ENCODE results near the gene MCTP2.

DNA sequence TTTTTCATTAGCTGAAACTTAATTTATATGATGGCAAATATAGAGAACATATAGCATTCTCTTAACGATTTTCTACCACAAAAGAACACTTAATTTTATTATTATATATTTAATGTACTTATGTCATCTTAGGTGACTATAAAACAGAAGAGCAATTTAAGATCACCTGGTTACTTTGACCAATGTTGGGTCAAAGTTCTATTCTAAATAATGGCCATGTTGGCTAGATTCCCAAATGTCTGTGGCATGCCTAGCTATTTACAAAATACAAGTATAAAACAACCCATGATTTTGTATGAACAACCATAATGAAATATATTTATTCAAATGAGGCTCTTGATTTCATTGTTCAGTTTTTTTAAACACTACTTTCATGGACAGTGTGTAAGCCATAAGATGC is 200.9 kb downstream of the MCTP2 start:
- TF ChIP-seq, protein P1, sequence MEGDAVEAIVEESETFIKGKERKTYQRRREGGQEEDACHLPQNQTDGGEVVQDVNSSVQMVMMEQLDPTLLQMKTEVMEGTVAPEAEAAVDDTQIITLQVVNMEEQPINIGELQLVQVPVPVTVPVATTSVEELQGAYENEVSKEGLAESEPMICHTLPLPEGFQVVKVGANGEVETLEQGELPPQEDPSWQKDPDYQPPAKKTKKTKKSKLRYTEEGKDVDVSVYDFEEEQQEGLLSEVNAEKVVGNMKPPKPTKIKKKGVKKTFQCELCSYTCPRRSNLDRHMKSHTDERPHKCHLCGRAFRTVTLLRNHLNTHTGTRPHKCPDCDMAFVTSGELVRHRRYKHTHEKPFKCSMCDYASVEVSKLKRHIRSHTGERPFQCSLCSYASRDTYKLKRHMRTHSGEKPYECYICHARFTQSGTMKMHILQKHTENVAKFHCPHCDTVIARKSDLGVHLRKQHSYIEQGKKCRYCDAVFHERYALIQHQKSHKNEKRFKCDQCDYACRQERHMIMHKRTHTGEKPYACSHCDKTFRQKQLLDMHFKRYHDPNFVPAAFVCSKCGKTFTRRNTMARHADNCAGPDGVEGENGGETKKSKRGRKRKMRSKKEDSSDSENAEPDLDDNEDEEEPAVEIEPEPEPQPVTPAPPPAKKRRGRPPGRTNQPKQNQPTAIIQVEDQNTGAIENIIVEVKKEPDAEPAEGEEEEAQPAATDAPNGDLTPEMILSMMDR (IDR thresholded peaks at IDR 0.05) = no peak
- no peak for TF ChIP-seq SIN3A (IDR thresholded peaks at IDR 0.05; ENCODE audit: borderline replicate concordance, insufficient read depth, low read depth, low read length)
- TF ChIP-seq, protein P2, sequence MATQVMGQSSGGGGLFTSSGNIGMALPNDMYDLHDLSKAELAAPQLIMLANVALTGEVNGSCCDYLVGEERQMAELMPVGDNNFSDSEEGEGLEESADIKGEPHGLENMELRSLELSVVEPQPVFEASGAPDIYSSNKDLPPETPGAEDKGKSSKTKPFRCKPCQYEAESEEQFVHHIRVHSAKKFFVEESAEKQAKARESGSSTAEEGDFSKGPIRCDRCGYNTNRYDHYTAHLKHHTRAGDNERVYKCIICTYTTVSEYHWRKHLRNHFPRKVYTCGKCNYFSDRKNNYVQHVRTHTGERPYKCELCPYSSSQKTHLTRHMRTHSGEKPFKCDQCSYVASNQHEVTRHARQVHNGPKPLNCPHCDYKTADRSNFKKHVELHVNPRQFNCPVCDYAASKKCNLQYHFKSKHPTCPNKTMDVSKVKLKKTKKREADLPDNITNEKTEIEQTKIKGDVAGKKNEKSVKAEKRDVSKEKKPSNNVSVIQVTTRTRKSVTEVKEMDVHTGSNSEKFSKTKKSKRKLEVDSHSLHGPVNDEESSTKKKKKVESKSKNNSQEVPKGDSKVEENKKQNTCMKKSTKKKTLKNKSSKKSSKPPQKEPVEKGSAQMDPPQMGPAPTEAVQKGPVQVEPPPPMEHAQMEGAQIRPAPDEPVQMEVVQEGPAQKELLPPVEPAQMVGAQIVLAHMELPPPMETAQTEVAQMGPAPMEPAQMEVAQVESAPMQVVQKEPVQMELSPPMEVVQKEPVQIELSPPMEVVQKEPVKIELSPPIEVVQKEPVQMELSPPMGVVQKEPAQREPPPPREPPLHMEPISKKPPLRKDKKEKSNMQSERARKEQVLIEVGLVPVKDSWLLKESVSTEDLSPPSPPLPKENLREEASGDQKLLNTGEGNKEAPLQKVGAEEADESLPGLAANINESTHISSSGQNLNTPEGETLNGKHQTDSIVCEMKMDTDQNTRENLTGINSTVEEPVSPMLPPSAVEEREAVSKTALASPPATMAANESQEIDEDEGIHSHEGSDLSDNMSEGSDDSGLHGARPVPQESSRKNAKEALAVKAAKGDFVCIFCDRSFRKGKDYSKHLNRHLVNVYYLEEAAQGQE (IDR thresholded peaks at IDR 0.05; ENCODE audit: insufficient read depth in 1 of 2, low read depth in 2 of 2, low read length in 1 of 2) = no peak
- no peak for TF ChIP-seq POLR2AphosphoS5 (IDR thresholded peaks at IDR 0.05; ENCODE audit: low read depth, low read length)
- TF ChIP-seq TCF7L2 (IDR thresholded peaks at IDR 0.05; ENCODE audit: low read depth, low read length) = no peak

Data from Panc1 (cell line).